ENCODE measurements around the gene PKD1. TPM values are rescaled to one million over a fixed set of nuclear protein-coding genes. Genes with fewer than 3 reads are reported as not detected.

The PKD1 gene
- total and polyA plus RNA-seq, 2 of the 13 experiments (the other 11 are each of a cell fraction or from before 2014, with no cell fraction given), result 22.1 to 23.0 TPM

DNA sequence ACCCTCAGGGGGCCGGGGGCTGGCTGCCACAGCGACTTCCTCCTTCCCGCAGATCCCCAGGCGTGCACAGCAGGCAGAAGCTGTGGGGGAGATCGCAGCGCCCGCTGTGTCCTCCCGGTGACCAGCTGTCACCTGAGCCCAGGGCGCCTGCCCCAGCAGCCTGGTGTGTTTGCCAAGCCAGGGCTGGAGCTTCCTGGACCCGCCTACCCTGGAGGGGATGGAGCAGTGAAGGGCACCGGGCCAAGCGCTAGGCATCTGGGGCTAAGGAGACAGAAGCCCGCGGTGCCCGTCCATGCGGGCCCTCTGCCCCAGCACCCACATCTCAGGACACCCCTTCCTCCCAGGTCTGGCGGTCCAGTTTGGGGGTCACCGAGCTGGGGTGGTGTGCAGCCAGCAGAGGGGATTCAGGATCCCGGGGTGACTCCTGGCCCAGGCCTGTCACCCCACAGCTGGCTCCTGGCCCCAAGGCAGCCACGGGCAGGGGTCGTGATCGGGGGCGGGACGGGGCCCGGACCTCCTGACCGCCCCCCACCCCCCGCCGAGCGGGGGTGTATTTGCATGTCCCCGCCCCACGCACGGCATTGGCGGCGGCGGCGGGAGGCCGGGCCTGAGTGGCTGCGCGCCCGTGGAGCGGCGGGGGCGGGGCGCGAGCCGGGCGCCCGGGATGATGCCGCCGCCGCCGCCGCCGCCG lies 12.4 kb upstream of the PKD1 start, which contains the start of gene RAB26 (continued):
- TF ChIP-seq SRF (IDR thresholded peaks at IDR 0.05; ENCODE audit: low read depth, low read length) (no peak), CCDC6 (CRISPR knock-in tag; IDR thresholded peaks at IDR 0.05) (no peak), ZNF333 (CRISPR knock-in tag; IDR thresholded peaks at IDR 0.05; ENCODE audit: borderline replicate concordance) (peak; percentile 74; the same call in 1 of the 2 replicates), ZFYVE20 (CRISPR knock-in tag; IDR thresholded peaks at IDR 0.05; ENCODE audit: borderline replicate concordance, low read depth) (no peak), TBX2 (CRISPR knock-in tag; IDR thresholded peaks at IDR 0.05; ENCODE audit: borderline replicate concordance) (peak; percentile 78), ARNT2 (CRISPR knock-in tag; IDR thresholded peaks at IDR 0.05; ENCODE audit: low read depth) (no peak), ATF7-NPFF (CRISPR knock-in tag; IDR thresholded peaks at IDR 0.05; ENCODE audit: low read depth) (no peak; the same call in 1 of the 2 replicates), POLR2AphosphoS2 (IDR thresholded peaks at IDR 0.05; ENCODE audit: low read depth, low read length) (no peak), ZFP36L1 (CRISPR knock-in tag; IDR thresholded peaks at IDR 0.05) (peak; percentile 86; the same call in 1 of the 2 replicates), ZNF235 (CRISPR knock-in tag; IDR thresholded peaks at IDR 0.05; ENCODE audit: borderline replicate concordance) (no peak; the same call in 1 of the 2 replicates), HNRNPLL (IDR thresholded peaks at IDR 0.05; ENCODE audit: low read depth, low read length, poor library complexity, severe bottlenecking) (no peak), ZNF841 (CRISPR knock-in tag; IDR thresholded peaks at IDR 0.05; ENCODE audit: borderline replicate concordance) (no peak), ZNF766 (CRISPR knock-in tag; IDR thresholded peaks at IDR 0.05; ENCODE audit: borderline replicate concordance) (no peak), ETV6 (CRISPR knock-in tag; conservative IDR thresholded peaks at IDR 0.05) (0 out of 2 replicates have a peak, but pooled peaks have one; percentile 36)
- TF ChIP-seq, protein P1, sequence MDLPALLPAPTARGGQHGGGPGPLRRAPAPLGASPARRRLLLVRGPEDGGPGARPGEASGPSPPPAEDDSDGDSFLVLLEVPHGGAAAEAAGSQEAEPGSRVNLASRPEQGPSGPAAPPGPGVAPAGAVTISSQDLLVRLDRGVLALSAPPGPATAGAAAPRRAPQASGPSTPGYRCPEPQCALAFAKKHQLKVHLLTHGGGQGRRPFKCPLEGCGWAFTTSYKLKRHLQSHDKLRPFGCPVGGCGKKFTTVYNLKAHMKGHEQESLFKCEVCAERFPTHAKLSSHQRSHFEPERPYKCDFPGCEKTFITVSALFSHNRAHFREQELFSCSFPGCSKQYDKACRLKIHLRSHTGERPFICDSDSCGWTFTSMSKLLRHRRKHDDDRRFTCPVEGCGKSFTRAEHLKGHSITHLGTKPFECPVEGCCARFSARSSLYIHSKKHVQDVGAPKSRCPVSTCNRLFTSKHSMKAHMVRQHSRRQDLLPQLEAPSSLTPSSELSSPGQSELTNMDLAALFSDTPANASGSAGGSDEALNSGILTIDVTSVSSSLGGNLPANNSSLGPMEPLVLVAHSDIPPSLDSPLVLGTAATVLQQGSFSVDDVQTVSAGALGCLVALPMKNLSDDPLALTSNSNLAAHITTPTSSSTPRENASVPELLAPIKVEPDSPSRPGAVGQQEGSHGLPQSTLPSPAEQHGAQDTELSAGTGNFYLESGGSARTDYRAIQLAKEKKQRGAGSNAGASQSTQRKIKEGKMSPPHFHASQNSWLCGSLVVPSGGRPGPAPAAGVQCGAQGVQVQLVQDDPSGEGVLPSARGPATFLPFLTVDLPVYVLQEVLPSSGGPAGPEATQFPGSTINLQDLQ (CRISPR knock-in tag; IDR thresholded peaks at IDR 0.05), result no peak
- TF ChIP-seq, protein P2, sequence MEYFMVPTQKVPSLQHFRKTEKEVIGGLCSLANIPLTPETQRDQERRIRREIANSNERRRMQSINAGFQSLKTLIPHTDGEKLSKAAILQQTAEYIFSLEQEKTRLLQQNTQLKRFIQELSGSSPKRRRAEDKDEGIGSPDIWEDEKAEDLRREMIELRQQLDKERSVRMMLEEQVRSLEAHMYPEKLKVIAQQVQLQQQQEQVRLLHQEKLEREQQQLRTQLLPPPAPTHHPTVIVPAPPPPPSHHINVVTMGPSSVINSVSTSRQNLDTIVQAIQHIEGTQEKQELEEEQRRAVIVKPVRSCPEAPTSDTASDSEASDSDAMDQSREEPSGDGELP (IDR thresholded peaks at IDR 0.05; ENCODE audit: borderline replicate concordance, low read depth), result peak; percentile 82; the same call in 1 of the 2 replicates
